ENCODE results near the gene BRAT1.
"Not testable (repeated sequence)": the region's sequence is repeated elsewhere in the genome, so short reads cannot be mapped to it uniquely, and the experiment has no call there.

BRAT1 gene

GRCh38 chr7:2555121-2556052 lies at the start of gene BRAT1:
Gene BRAT1 (minus strand): TSS chr7:2555524. CDS start chr7:2554431, 1,093 bp downstream.
- DNase-seq (ENCODE audit: low spot score) = peak; percentile 100

GRCh38 chr7:2604608-2605174 lies 49.4 kb upstream of the BRAT1 start:
- DNase-seq (ENCODE audit: low spot score) = no peak

- no peak for DNase-seq (ENCODE audit: low spot score)
These were observed 48.0 kb upstream of the BRAT1 start for GRCh38 chr7:2603044-2603965.

GRCh38 chr7:2602406-2603043 lies 47.2 kb upstream of the BRAT1 start:
- DNase-seq (ENCODE audit: low spot score) = no peak

GRCh38 chr7:2601907-2602306 lies 46.6 kb upstream of the BRAT1 start:
- DNase-seq (ENCODE audit: low spot score) = no peak

GRCh38 chr7:2601065-2601464 lies 45.7 kb upstream of the BRAT1 start:
- no peak for DNase-seq (ENCODE audit: low spot score)

- no peak for DNase-seq (ENCODE audit: low spot score)
These were observed 43.0 kb upstream of the BRAT1 start for GRCh38 chr7:2598154-2598823.

GRCh38 chr7:2597273-2597640 lies 41.9 kb upstream of the BRAT1 start:
- no peak for DNase-seq (ENCODE audit: low spot score)

GRCh38 chr7:2596464-2597272 lies 41.3 kb upstream of the BRAT1 start:
- no peak for DNase-seq (ENCODE audit: low spot score)

GRCh38 chr7:2595258-2595860 lies 40.0 kb upstream of the BRAT1 start:
- no peak for DNase-seq (ENCODE audit: low spot score)

GRCh38 chr7:2594599-2594998 lies 39.3 kb upstream of the BRAT1 start:
- DNase-seq (ENCODE audit: low spot score) = no peak

- no peak for DNase-seq (ENCODE audit: low spot score)
These were observed 37.9 kb upstream of the BRAT1 start for GRCh38 chr7:2593036-2593727.

GRCh38 chr7:2592375-2592865 lies 37.1 kb upstream of the BRAT1 start:
- no peak for DNase-seq (ENCODE audit: low spot score)

- DNase-seq (ENCODE audit: low spot score) = not testable (repeated sequence)
These were observed 34.6 kb upstream of the BRAT1 start for GRCh38 chr7:2589941-2590340.

GRCh38 chr7:2589341-2589740 lies 34.0 kb upstream of the BRAT1 start:
- no peak for DNase-seq (ENCODE audit: low spot score)

- DNase-seq (ENCODE audit: low spot score) = no peak
These were observed 32.5 kb upstream of the BRAT1 start for GRCh38 chr7:2587778-2588177.

GRCh38 chr7:2587134-2587533 lies 31.8 kb upstream of the BRAT1 start:
- DNase-seq (ENCODE audit: low spot score) = no peak

GRCh38 chr7:2586326-2587020 lies 31.1 kb upstream of the BRAT1 start:
- no peak for DNase-seq (ENCODE audit: low spot score)

- DNase-seq (ENCODE audit: low spot score) = no peak
These were observed 30.1 kb upstream of the BRAT1 start for GRCh38 chr7:2585446-2585845.
